HepG2 (cell line): Measurements from ENCODE around the gene C15orf62. TPM values are rescaled to one million over a fixed set of nuclear protein-coding genes. Genes with fewer than 3 reads are reported as not detected.

Experiments used
- ATAC-seq: fragments of 200-7000 bp; cut with Tn5 transposase; 3 replicates; pipeline ENCODE4 v1.9.1; 2020; ENCODE audit warnings: mild to moderate bottlenecking, moderate library complexity
- BruUV-seq: library from RNA; stranded (reverse); fragments of 400-500 nt; replicated peaks from 2 replicates; lab custom pipeline; 2021; lab: Mats Ljungman, UMichigan
- CTCF ChIA-PET: fragments of 300-600 bp; formaldehyde crosslinking; extraction: SDS; loops from one replicate; lab custom pipeline; 2021; ENCODE audit warnings: low total read pairs, inconsistent platforms, low intra/inter-chr PET ratio; lab: Yijun Ruan, JAX
- POLR2A ChIA-PET: fragments of 350-600 bp; sonication (Branson Sonifier 250); formaldehyde crosslinking; loops from one replicate; lab custom pipeline; 2020; ENCODE audit warnings: antibody characterized with exemption, inconsistent platforms; lab: Yijun Ruan, JAX
- DNase-seq: peaks from one replicate; pipeline ENCODE4 v3.0.0-alpha.2; 2015; ENCODE audit warnings: low spot score
- FAIRE-seq: peaks from 3 replicates; lab custom pipeline; 2011; peaks lifted over from hg19 to GRCh38; lab: Jason Lieb, UNC
- H2AFZ ChIP-seq: one replicate; pipeline ENCODE4 v1.6.1; 2011; ENCODE audit warnings: low read length, inconsistent platforms
- H3K27ac ChIP-seq: fragments of 300-600 bp; 3 replicates; pipeline ENCODE4 v1.8.0; 2011; ENCODE audit warnings: mixed run types, mild to moderate bottlenecking, mixed read lengths, low read length, inconsistent platforms; ENCODE audit not compliant: insufficient read depth; ENCODE audit errors: extremely low read length
- H3K27me3 ChIP-seq, 2 experiments: fragments of 200-600 bp in 1 of 2; 2 replicates in 1 of 2; 3 replicates in 1 of 2; pipeline versions ENCODE4 v1.6.0 to v1.8.0; 2011; ENCODE audit warnings: low read length in 2 of 2, mild to moderate bottlenecking in 2 of 2, moderate library complexity in 2 of 2, inconsistent platforms in 1 of 2; ENCODE audit not compliant: insufficient read depth in 2 of 2, control insufficient read depth in 1 of 2
- H3K36me3 ChIP-seq, 2 experiments: fragments of 200-600 bp in 1 of 2; replicated peaks in 1 of 2; 2 replicates in 1 of 2; 3 replicates in 1 of 2; pipeline versions ENCODE4 v1.5.1 to v1.8.0; 2011; ENCODE audit warnings: low read length in 2 of 2, inconsistent platforms in 1 of 2; ENCODE audit not compliant: insufficient read depth in 2 of 2, control insufficient read depth in 1 of 2
- H3K4me1 ChIP-seq: 2 replicates; pipeline ENCODE4 v1.5.1; 2012; ENCODE audit warnings: low read length, inconsistent platforms; ENCODE audit not compliant: insufficient read depth
- H3K4me2 ChIP-seq: 2 replicates; pipeline ENCODE4 v1.6.0; 2011; ENCODE audit warnings: low read depth, low read length, inconsistent platforms
- H3K4me3 ChIP-seq, 3 experiments: fragments of 200-600 bp in 1 of 3; sonication (generic), shearing (Covaris generic) in 1 of 3; replicated peaks in 1 of 3; 2 replicates each; pipeline ENCODE4 v1.5.1; 2011 to 2016; ENCODE audit warnings: low read length in 3 of 3, inconsistent platforms in 2 of 3, low read depth in 2 of 3, mild to moderate bottlenecking in 2 of 3, control low read depth in 1 of 3, mixed read lengths in 1 of 3; ENCODE audit not compliant: insufficient read depth in 1 of 3
- H3K79me2 ChIP-seq: one replicate; pipeline ENCODE4 v1.6.1; 2011; ENCODE audit warnings: low read length, inconsistent platforms; ENCODE audit not compliant: insufficient read depth
- H3K9ac ChIP-seq: 2 replicates; pipeline ENCODE4 v1.6.0; 2011; ENCODE audit warnings: mild to moderate bottlenecking, low read depth, low read length, inconsistent platforms; ENCODE audit not compliant: insufficient read depth
- H3K9me3 ChIP-seq: 2 replicates; pipeline ENCODE4 v1.5.1; 2012; ENCODE audit warnings: mild to moderate bottlenecking, low read length
- H4K20me1 ChIP-seq: 2 replicates; pipeline ENCODE4 v1.6.0; 2011; ENCODE audit warnings: inconsistent platforms, mild to moderate bottlenecking, low read length, moderate library complexity; ENCODE audit not compliant: insufficient read depth
- ARID5B ChIP-seq: IDR thresholded peaks from 2 replicates; pipeline ENCODE4 v1.4.0; 2020; ENCODE audit warnings: mild to moderate bottlenecking, missing genetic modification reagents
- BORCS8-MEF2B ChIP-seq: sonication (generic); formaldehyde crosslinking; IDR thresholded peaks from 2 replicates; pipeline ENCODE4 v1.8.0; 2022; ENCODE audit warnings: mild to moderate bottlenecking, missing genetic modification reagents
- GZF1 ChIP-seq: sonication (generic); formaldehyde crosslinking; IDR thresholded peaks from 2 replicates; pipeline ENCODE4 v1.5.1; 2020; ENCODE audit warnings: mild to moderate bottlenecking, missing genetic modification reagents
- PREB ChIP-seq: sonication (generic); formaldehyde crosslinking; IDR thresholded peaks from 2 replicates; pipeline ENCODE4 v1.4.0; 2020; ENCODE audit warnings: missing genetic modification reagents
- RXRB ChIP-seq: IDR thresholded peaks from 2 replicates; pipeline ENCODE4 v1.6.1; 2016; ENCODE audit warnings: borderline replicate concordance, missing genetic modification reagents, missing compliant biosample characterization
- SAP130 ChIP-seq: IDR thresholded peaks from 2 replicates; pipeline ENCODE4 v1.6.1; 2016; ENCODE audit warnings: low read depth
- THAP11 ChIP-seq: IDR thresholded peaks from 2 replicates; pipeline ENCODE4 v1.6.1; 2016; ENCODE audit warnings: missing biosample characterization, missing genetic modification reagents
- ZBTB2 ChIP-seq: sonication (generic); formaldehyde crosslinking; IDR thresholded peaks from 2 replicates; pipeline ENCODE4 v1.8.0; 2022; ENCODE audit warnings: low read depth, missing genetic modification reagents
- ZNF333 ChIP-seq: sonication (generic); formaldehyde crosslinking; IDR thresholded peaks from 2 replicates; pipeline ENCODE4 v1.4.0; 2020; ENCODE audit warnings: mild to moderate bottlenecking, missing genetic modification reagents, borderline replicate concordance
- ZNF574 ChIP-seq: sonication (generic); formaldehyde crosslinking; IDR thresholded peaks from 2 replicates; pipeline ENCODE4 v1.4.0; 2020; ENCODE audit warnings: missing genetic modification reagents
- WGBS: methylation state at CpG from one replicate; pipeline ENCODE4 v1.1.6; 2017; ENCODE audit warnings: low lambda C conversion rate; 5-methylcytosine and 5-hydroxymethylcytosine counted together
- in situ Hi-C: cut with HindIII; loops from 2 replicates; pipeline ENCODE4 v1.10.0; 2017; ENCODE audit warnings: low pct_unique_long_range_greater_than_20kb; ENCODE audit not compliant: extremely low pct_ligation_motif_present
- intact Hi-C: fragments of 100-400 bp; cut with micrococcal nuclease; formaldehyde crosslinking; loops from one replicate; pipeline ENCODE4 v1.10.0; 2022; ENCODE audit not compliant: unreplicated experiment
- polyA plus RNA-seq, 8 experiments: library from polyadenylated mRNA; depleted of rRNA in 3 of 8; stranded (reverse) in 7 of 8; unstranded in 1 of 8; fragments of >200 nt; fragmentation: Illumina TruSeq in 4 of 8; extraction: Trizol in 4 of 8; gene quantifications; 2 replicates each; pipeline versions ENCODE4 v1.2.1 to v1.2.3, GENCODE V29; 2011 to 2016; ENCODE audit warnings: low read depth in 4 of 8, missing spikeins in 1 of 8, mixed read lengths in 1 of 8; ENCODE audit not compliant: insufficient read depth in 1 of 8
- total RNA-seq, 5 experiments: library from RNA; depleted of rRNA; stranded (reverse); fragments of >200 nt; fragmentation: Illumina TruSeq; extraction: Trizol; gene quantifications; 2 replicates each; pipeline ENCODE4 v1.2.3, GENCODE V29; 2016; ENCODE audit warnings: low read depth in 1 of 5

C15orf62 gene
- total and polyA plus RNA-seq, 2 of the 13 experiments (the other 11 are each of a cell fraction or from before 2014, with no cell fraction given): 0.51 to 1.1 TPM

GRCh38 chr15:40782609-40783227 is 12.9 kb downstream of the C15orf62 start:
- in situ Hi-C loops (no loop called here), intact Hi-C loops (loop anchor here (1.0 to 2.0 kb wide), 2 partner anchors 36 to 104 kb away; no protein-coding TSS in a partner anchor)
- H4K20me1 ChIP-seq: no peaks in the 10 kb centered on the region; the same call in 1 of the 2 replicates
- no peak overlapping the region for H3K4me3 ChIP-seq
- H3K4me1 ChIP-seq: peaks cover 28% of the 10 kb centered on the region
- FAIRE-seq (peak; percentile 80), DNase-seq (peak; percentile 62), ATAC-seq (peak; percentile 99)
- peaks cover 8 to 24% of the 10 kb centered on the region in 2 experiments; a peak in 4 of 5 replicates for H3K36me3 ChIP-seq
- whole genome bisulfite sequencing: 19% methylated on average over 6 of the region's 8 CpGs
- H2AFZ ChIP-seq: no peak overlapping the region
- CTCF ChIA-PET: interaction anchor here (0.7 to 2.7 kb wide), 4 partner anchors 18 to 214 kb away, joined by 3 to 28 read pairs (median 6); partner anchors contain the start of gene GCHFR
- H3K9me3 ChIP-seq: no peaks in the 10 kb centered on the region
- no peaks in the 10 kb centered on the region for H3K27me3 ChIP-seq
- BruUV-seq: no TSS peak
- no peak overlapping the region for H3K4me2 ChIP-seq
- H3K27ac ChIP-seq: no peak overlapping the region
- peaks cover 2% of the 10 kb centered on the region for H3K79me2 ChIP-seq
- POLR2A ChIA-PET: interaction anchor here (0.8 to 1.5 kb wide), 2 partner anchors 10 to 18 kb away, joined by 4 to 5 read pairs; no protein-coding TSS in a partner anchor
- H3K9ac ChIP-seq: no peak overlapping the region
- TF ChIP-seq PREB (CRISPR knock-in tag): no peak
- TF ChIP-seq BORCS8-MEF2B (CRISPR knock-in tag): peak; percentile 51; the same call in 1 of the 2 replicates
- TF ChIP-seq THAP11 (CRISPR knock-in tag): peak; percentile 69; the same call in 1 of the 2 replicates
- no peak for TF ChIP-seq ZBTB2 (CRISPR knock-in tag)
- peak; percentile 35; the same call in 1 of the 2 replicates for TF ChIP-seq ZNF574
- TF ChIP-seq SAP130 (CRISPR knock-in tag): peak; percentile 48
- TF ChIP-seq RXRB (CRISPR knock-in tag): 0 out of 2 replicates have a peak, but pooled peaks have one; percentile 34
- TF ChIP-seq ARID5B (CRISPR knock-in tag): peak; percentile 46; the same call in 1 of the 2 replicates
- no peak for TF ChIP-seq ZNF333
- no peak for TF ChIP-seq GZF1 (CRISPR knock-in tag)
